Parathyroid adenoma (tissue), 2 donors: ENCODE results near the gene PDE6G.
A peak's percentile ranks its signal among the peaks of the same experiment; 100 is the strongest.

Experiments
- H2AFZ ChIP-seq: fragments of 300-600 bp; sonication (generic); one replicate; pipeline ENCODE4 v1.7.0; 2017; ENCODE audit warnings: antibody characterized with exemption, mild to moderate bottlenecking
- H3K27ac ChIP-seq: fragments of 300-600 bp; sonication (generic); one replicate; pipeline ENCODE4 v1.7.0; 2017
- H3K27me3 ChIP-seq: fragments of 300-600 bp; sonication (generic); one replicate; pipeline ENCODE4 v1.7.0; 2017; ENCODE audit warnings: low read length; ENCODE audit not compliant: control insufficient read depth, insufficient read depth
- H3K36me3 ChIP-seq: fragments of 300-600 bp; sonication (generic); one replicate; pipeline ENCODE4 v1.7.0; 2017; ENCODE audit warnings: low read length; ENCODE audit not compliant: control insufficient read depth, insufficient read depth
- H3K4me1 ChIP-seq: fragments of 300-600 bp; sonication (generic); one replicate; pipeline ENCODE4 v1.7.0; 2017; ENCODE audit warnings: control low read depth
- H3K4me2 ChIP-seq: fragments of 300-600 bp; sonication (generic); one replicate; pipeline ENCODE4 v1.7.0; 2017; ENCODE audit warnings: low read length
- H3K4me3 ChIP-seq: fragments of 300-600 bp; sonication (generic); one replicate; pipeline ENCODE4 v1.7.0; 2017; ENCODE audit warnings: low read depth, low read length
- H3K79me2 ChIP-seq: fragments of 300-600 bp; sonication (generic); one replicate; pipeline ENCODE4 v1.7.0; 2017; ENCODE audit warnings: control low read depth
- H3K9ac ChIP-seq: fragments of 300-600 bp; sonication (generic); one replicate; pipeline ENCODE4 v1.7.0; 2017; ENCODE audit warnings: mild to moderate bottlenecking
- H3K9me3 ChIP-seq: fragments of 300-600 bp; sonication (generic); one replicate; pipeline ENCODE4 v1.7.0; 2017; ENCODE audit warnings: low read length; ENCODE audit not compliant: control insufficient read depth
- CTCF ChIP-seq: fragments of 300-600 bp; sonication (generic); IDR thresholded peaks from one replicate; pipeline ENCODE4 v1.7.0; 2017; ENCODE audit warnings: antibody characterized with exemption, mild to moderate bottlenecking
- donor health status: primary hyperparathyroidism.

Gene PDE6G

GRCh38 chr17:81683208-81683583, 26.9 kb upstream of the PDE6G start:
- Histone ChIP-seq H3K9me3 (no peaks in the 10 kb centered on the region), H2AFZ (peak overlapping the region; percentile 86), H3K4me3 (peak overlapping the region; percentile 94), H3K4me1 (peaks cover 11% of the 10 kb centered on the region), H3K79me2 (peaks cover 46% of the 10 kb centered on the region), H3K4me2 (peak overlapping the region; percentile 77), H3K27ac (peak overlapping the region; percentile 63), H3K36me3 (no peaks in the 10 kb centered on the region), H3K27me3 (no peaks in the 10 kb centered on the region), H3K9ac (peak overlapping the region; percentile 58)
- no peak for TF ChIP-seq CTCF

GRCh38 chr17:81682565-81683207, 26.3 kb upstream of the PDE6G start:
- Histone ChIP-seq H3K4me1 (peaks cover 11% of the 10 kb centered on the region), H3K27me3 (no peaks in the 10 kb centered on the region), H3K9ac (no peak overlapping the region), H3K27ac (no peak overlapping the region), H3K9me3 (no peaks in the 10 kb centered on the region), H3K79me2 (peaks cover 41% of the 10 kb centered on the region), H3K4me3 (peak overlapping the region; percentile 94), H2AFZ (peak overlapping the region; percentile 86), H3K36me3 (no peaks in the 10 kb centered on the region), H3K4me2 (peak overlapping the region; percentile 77)
- TF ChIP-seq CTCF = no peak

GRCh38 chr17:81681672-81682071, 25.3 kb upstream of the PDE6G start:
- Histone ChIP-seq H3K9ac (no peak overlapping the region), H3K4me2 (no peak overlapping the region), H3K36me3 (no peaks in the 10 kb centered on the region), H3K9me3 (no peaks in the 10 kb centered on the region), H3K27me3 (no peaks in the 10 kb centered on the region), H2AFZ (no peak overlapping the region), H3K4me1 (peaks cover 11% of the 10 kb centered on the region), H3K79me2 (peaks cover 31% of the 10 kb centered on the region), H3K4me3 (no peak overlapping the region), H3K27ac (no peak overlapping the region)
- no peak for TF ChIP-seq CTCF

GRCh38 chr17:81680150-81680549, 23.8 kb upstream of the PDE6G start:
- no peak overlapping the region for H3K27ac ChIP-seq
- TF ChIP-seq CTCF = no peak

GRCh38 chr17:81676906-81677305, 20.6 kb upstream of the PDE6G start:
- Histone ChIP-seq H3K9me3 (no peaks in the 10 kb centered on the region), H3K79me2 (peaks cover 2% of the 10 kb centered on the region), H3K27me3 (no peaks in the 10 kb centered on the region), H3K27ac (no peak overlapping the region), H3K4me2 (no peak overlapping the region), H3K9ac (no peak overlapping the region), H3K36me3 (no peaks in the 10 kb centered on the region), H2AFZ (no peak overlapping the region), H3K4me1 (no peaks in the 10 kb centered on the region), H3K4me3 (no peak overlapping the region)
- no peak for TF ChIP-seq CTCF

More at GRCh38 chr17:81680150-81680549, 23.8 kb upstream of the PDE6G start:
- no peaks in the 10 kb centered on the region for H3K9me3 ChIP-seq
- H3K4me2 ChIP-seq = no peak overlapping the region
- H2AFZ ChIP-seq = no peak overlapping the region
- peaks cover 18% of the 10 kb centered on the region for H3K79me2 ChIP-seq
- no peak overlapping the region for H3K9ac ChIP-seq
- H3K27me3 ChIP-seq = no peaks in the 10 kb centered on the region
- peaks cover 7% of the 10 kb centered on the region for H3K4me1 ChIP-seq
- no peaks in the 10 kb centered on the region for H3K36me3 ChIP-seq
- H3K4me3 ChIP-seq = no peak overlapping the region
